ES-I3 (cell line): ENCODE data around the gene SI.
"Not testable (repeated sequence)": the region's sequence is repeated elsewhere in the genome, so short reads cannot be mapped to it uniquely, and the experiment has no call there.

Experiments
- H3K36me3 ChIP-seq: 2 replicates; pipeline ENCODE4 v1.6.1; 2013; ENCODE audit warnings: mild to moderate bottlenecking, low read length, control low read depth, moderate library complexity; ENCODE audit not compliant: insufficient read depth
- H3K4me1 ChIP-seq: 2 replicates; pipeline ENCODE4 v1.6.1; 2013; ENCODE audit warnings: mild to moderate bottlenecking, control low read depth, low read length; ENCODE audit not compliant: insufficient read depth
- H3K9ac ChIP-seq: 2 replicates; pipeline ENCODE4 v1.6.1; 2013; ENCODE audit warnings: low read depth, mild to moderate bottlenecking, low read length, moderate library complexity
- H3K9me3 ChIP-seq: 2 replicates; pipeline ENCODE4 v1.6.1; 2013; ENCODE audit warnings: mild to moderate bottlenecking, low read length, moderate library complexity; ENCODE audit not compliant: control insufficient read depth, insufficient read depth

SI gene

GRCh38 chr3:165078293-165078692, at the start of gene SI:
Gene SI, minus strand, starts transcription at chr3:165078496. Its CDS starts 2,484 bp downstream, at chr3:165076012.
- H3K4me1 ChIP-seq = no peaks in the 10 kb centered on the region
- no peak within 1 kb of the TSS for H3K9ac ChIP-seq
- no peaks in the 10 kb centered on the region for H3K9me3 ChIP-seq

GRCh38 chr3:165125836-165126235, 47.5 kb upstream of the SI start:
- no peaks in the 10 kb centered on the region; the same call in 1 of the 2 replicates for H3K9me3 ChIP-seq
- H3K36me3 ChIP-seq = no peaks in the 10 kb centered on the region
- no peak overlapping the region for H3K9ac ChIP-seq
- no peaks in the 10 kb centered on the region for H3K4me1 ChIP-seq

More at GRCh38 chr3:165078293-165078692, at the start of gene SI:
- H3K36me3 ChIP-seq = no peaks in the 10 kb centered on the region

- Histone ChIP-seq H3K4me1 (no peaks in the 10 kb centered on the region), H3K9ac (no peak overlapping the region), H3K36me3 (no peaks in the 10 kb centered on the region), H3K9me3 (no peaks in the 10 kb centered on the region)
Measured at GRCh38 chr3:165111401-165111800, 33.1 kb upstream of the SI start.

- Histone ChIP-seq H3K4me1 (no peaks in the 10 kb centered on the region), H3K36me3 (no peaks in the 10 kb centered on the region), H3K9me3 (no peaks in the 10 kb centered on the region), H3K9ac (no peak overlapping the region)
Measured at GRCh38 chr3:165103616-165104015, 25.3 kb upstream of the SI start.

- no peaks in the 10 kb centered on the region for H3K4me1 ChIP-seq
- H3K9ac ChIP-seq = no peak overlapping the region
- H3K9me3 ChIP-seq = no peaks in the 10 kb centered on the region
- H3K36me3 ChIP-seq = no peaks in the 10 kb centered on the region
Measured at GRCh38 chr3:165082650-165083049, 4.4 kb upstream of the SI start.

GRCh38 chr3:165081183-165081582, 2.9 kb upstream of the SI start:
- H3K4me1 ChIP-seq = no peaks in the 10 kb centered on the region
- H3K36me3 ChIP-seq = no peaks in the 10 kb centered on the region
- H3K9me3 ChIP-seq = no peaks in the 10 kb centered on the region
- H3K9ac ChIP-seq = no peak overlapping the region

- H3K9me3 ChIP-seq = no peaks in the 10 kb centered on the region
- no peaks in the 10 kb centered on the region for H3K36me3 ChIP-seq
- H3K4me1 ChIP-seq = no peaks in the 10 kb centered on the region
- no peak overlapping the region for H3K9ac ChIP-seq
Measured at GRCh38 chr3:165075695-165076094, 2.6 kb downstream of the SI start.

- Histone ChIP-seq H3K36me3 (no peaks in the 10 kb centered on the region), H3K9me3 (no peaks in the 10 kb centered on the region), H3K9ac (no peak overlapping the region), H3K4me1 (no peaks in the 10 kb centered on the region)
Measured at GRCh38 chr3:165070682-165071081, 7.6 kb downstream of the SI start.

- no peak overlapping the region for H3K9ac ChIP-seq
- no peaks in the 10 kb centered on the region for H3K4me1 ChIP-seq
- no peaks in the 10 kb centered on the region for H3K9me3 ChIP-seq
- H3K36me3 ChIP-seq = no peaks in the 10 kb centered on the region
Measured at GRCh38 chr3:165056510-165056909, 21.8 kb downstream of the SI start.

- no peaks in the 10 kb centered on the region for H3K9me3 ChIP-seq
- H3K4me1 ChIP-seq = no peaks in the 10 kb centered on the region
- no peak overlapping the region for H3K9ac ChIP-seq
- no peaks in the 10 kb centered on the region for H3K36me3 ChIP-seq
Measured at GRCh38 chr3:165040186-165040585, 38.1 kb downstream of the SI start.

- H3K9ac ChIP-seq = no peak overlapping the region
- H3K4me1 ChIP-seq = no peaks in the 10 kb centered on the region
- H3K36me3 ChIP-seq = no peaks in the 10 kb centered on the region
- H3K9me3 ChIP-seq = no peaks in the 10 kb centered on the region
Measured at GRCh38 chr3:165011557-165011956, 66.7 kb downstream of the SI start.

GRCh38 chr3:164984947-164985346, 93.3 kb downstream of the SI start:
- no peaks in the 10 kb centered on the region for H3K4me1 ChIP-seq
- H3K36me3 ChIP-seq = no peaks in the 10 kb centered on the region
- H3K9ac ChIP-seq = no peak overlapping the region
- H3K9me3 ChIP-seq = no peaks in the 10 kb centered on the region

GRCh38 chr3:164962610-164963009, 115.7 kb downstream of the SI start:
- Histone ChIP-seq H3K4me1 (no peaks in the 10 kb centered on the region), H3K9me3 (no peaks in the 10 kb centered on the region), H3K9ac (no peak overlapping the region), H3K36me3 (no peaks in the 10 kb centered on the region)

- no peaks in the 10 kb centered on the region for H3K9me3 ChIP-seq
- H3K9ac ChIP-seq = no peak overlapping the region
- no peaks in the 10 kb centered on the region; the same call in 1 of the 2 replicates for H3K36me3 ChIP-seq
- H3K4me1 ChIP-seq = peaks cover 5% of the 10 kb centered on the region; the same call in 1 of the 2 replicates
Measured at GRCh38 chr3:164952966-164953365, 125.3 kb downstream of the SI start.

- not testable (repeated sequence) for H3K9me3 ChIP-seq, H3K36me3 ChIP-seq, H3K4me1 ChIP-seq, H3K9ac ChIP-seq
Measured at GRCh38 chr3:164951403-164951802, 126.9 kb downstream of the SI start.

GRCh38 chr3:164940745-164941144, 137.6 kb downstream of the SI start:
- Histone ChIP-seq H3K4me1 (no peaks in the 10 kb centered on the region; the same call in 1 of the 2 replicates), H3K9me3 (no peaks in the 10 kb centered on the region), H3K36me3 (no peaks in the 10 kb centered on the region), H3K9ac (no peak overlapping the region)
